Embryonic facial prominence (tissue), 1 donor: ENCODE data around the gene ITPKC.

Experiments
- DNase-seq: peaks from one replicate; pipeline ENCODE4 v3.0.0-alpha.2; 2016; ENCODE audit errors: extremely low spot score

Gene ITPKC

GRCh38 chr19:40716482-40717324 lies at the start of gene ITPKC, which contains the start of gene COQ8B:
ITPKC (plus strand) TSS chr19:40717112; CDS start chr19:40717136, 24 bp downstream.
COQ8B (minus strand) TSS chr19:40716886; CDS start chr19:40714632, 2,254 bp downstream.
- peak; percentile 95 for DNase-seq

GRCh38 chr19:40667602-40668001 lies 49.3 kb upstream of the ITPKC start:
- no peak for DNase-seq

GRCh38 chr19:40668991-40669614 lies 47.8 kb upstream of the ITPKC start:
- no peak for DNase-seq

- no peak for DNase-seq
These were observed 45.5 kb upstream of the ITPKC start for GRCh38 chr19:40671404-40671803.

GRCh38 chr19:40672038-40672437 lies 44.9 kb upstream of the ITPKC start:
- no peak for DNase-seq

- no peak for DNase-seq
These were observed 44.2 kb upstream of the ITPKC start for GRCh38 chr19:40672573-40673299.

- no peak for DNase-seq
These were observed 43.5 kb upstream of the ITPKC start for GRCh38 chr19:40673397-40673796.

- DNase-seq = no peak
These were observed 42.6 kb upstream of the ITPKC start for GRCh38 chr19:40674291-40674690.

- no peak for DNase-seq
These were observed 39.8 kb upstream of the ITPKC start for GRCh38 chr19:40677156-40677555.

GRCh38 chr19:40681039-40681438 lies 35.9 kb upstream of the ITPKC start:
- no peak for DNase-seq

GRCh38 chr19:40682431-40682964 lies 34.4 kb upstream of the ITPKC start:
- DNase-seq = no peak

- DNase-seq = no peak
These were observed 33.5 kb upstream of the ITPKC start for GRCh38 chr19:40683437-40683836.

GRCh38 chr19:40684280-40684679 lies 32.6 kb upstream of the ITPKC start:
- no peak for DNase-seq

GRCh38 chr19:40685016-40685526 lies 31.8 kb upstream of the ITPKC start:
- DNase-seq = no peak

- DNase-seq = no peak
These were observed 31.3 kb upstream of the ITPKC start for GRCh38 chr19:40685563-40685962.

- DNase-seq = no peak
These were observed 29.9 kb upstream of the ITPKC start for GRCh38 chr19:40686882-40687524.

- DNase-seq = peak; percentile 18
These were observed 29.3 kb upstream of the ITPKC start for GRCh38 chr19:40687525-40688016.

- DNase-seq = no peak
These were observed 28.6 kb upstream of the ITPKC start for GRCh38 chr19:40688309-40688708.

GRCh38 chr19:40688987-40689338 lies 27.9 kb upstream of the ITPKC start:
- no peak for DNase-seq

GRCh38 chr19:40689339-40690049 lies 27.4 kb upstream of the ITPKC start:
- no peak for DNase-seq
